Measurements from ENCODE around the gene AP3S2.

- TF ChIP-seq, protein P1, sequence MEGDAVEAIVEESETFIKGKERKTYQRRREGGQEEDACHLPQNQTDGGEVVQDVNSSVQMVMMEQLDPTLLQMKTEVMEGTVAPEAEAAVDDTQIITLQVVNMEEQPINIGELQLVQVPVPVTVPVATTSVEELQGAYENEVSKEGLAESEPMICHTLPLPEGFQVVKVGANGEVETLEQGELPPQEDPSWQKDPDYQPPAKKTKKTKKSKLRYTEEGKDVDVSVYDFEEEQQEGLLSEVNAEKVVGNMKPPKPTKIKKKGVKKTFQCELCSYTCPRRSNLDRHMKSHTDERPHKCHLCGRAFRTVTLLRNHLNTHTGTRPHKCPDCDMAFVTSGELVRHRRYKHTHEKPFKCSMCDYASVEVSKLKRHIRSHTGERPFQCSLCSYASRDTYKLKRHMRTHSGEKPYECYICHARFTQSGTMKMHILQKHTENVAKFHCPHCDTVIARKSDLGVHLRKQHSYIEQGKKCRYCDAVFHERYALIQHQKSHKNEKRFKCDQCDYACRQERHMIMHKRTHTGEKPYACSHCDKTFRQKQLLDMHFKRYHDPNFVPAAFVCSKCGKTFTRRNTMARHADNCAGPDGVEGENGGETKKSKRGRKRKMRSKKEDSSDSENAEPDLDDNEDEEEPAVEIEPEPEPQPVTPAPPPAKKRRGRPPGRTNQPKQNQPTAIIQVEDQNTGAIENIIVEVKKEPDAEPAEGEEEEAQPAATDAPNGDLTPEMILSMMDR (IDR thresholded peaks at IDR 0.05), result no peak
- TF ChIP-seq POLR2A (IDR thresholded peaks at IDR 0.05), result no peak
These were observed 19.0 kb upstream of the AP3S2 start, which contains the start of gene ARPIN for GRCh38 chr15:89912674-89913396.

Data from esophagus squamous epithelium (tissue), 4 donors.